ENCODE data around the gene TUBB4B. TPM values are rescaled to one million over a fixed set of nuclear protein-coding genes. Genes with fewer than 3 reads are reported as not detected.

TUBB4B gene
- total RNA-seq, 1 donor from 2014 or later = 357 TPM

GRCh38 chr9:137247135-137247915 is 6.2 kb downstream of the TUBB4B start:
- intact Hi-C loops (cut with micrococcal nuclease) = no loop called here
- no peaks in the 10 kb centered on the region for H3K27me3 Mint-ChIP-seq (ENCODE audit: low read depth)
- H3K4me1 Mint-ChIP-seq (ENCODE audit: low read depth) = peaks cover 9% of the 10 kb centered on the region
- H3K9me3 Mint-ChIP-seq = no peaks in the 10 kb centered on the region
- no peak overlapping the region for H3K27ac Mint-ChIP-seq
- DNase-seq (ENCODE audit: low spot score) = no peak
- no peak overlapping the region for H3K4me3 Mint-ChIP-seq (ENCODE audit: low read depth)
- peaks cover 18% of the 10 kb centered on the region for H3K36me3 Mint-ChIP-seq (ENCODE audit: low read depth)

- intact Hi-C loops (cut with micrococcal nuclease) = no loop called here
- peaks cover 12% of the 10 kb centered on the region for H3K36me3 Mint-ChIP-seq (ENCODE audit: low read depth)
- DNase-seq (ENCODE audit: low spot score) = no peak
- no peaks in the 10 kb centered on the region for H3K27me3 Mint-ChIP-seq (ENCODE audit: low read depth)
- no peak overlapping the region for H3K4me3 Mint-ChIP-seq (ENCODE audit: low read depth)
- H3K27ac Mint-ChIP-seq = no peak overlapping the region
- H3K9me3 Mint-ChIP-seq = no peaks in the 10 kb centered on the region
- peaks cover 3% of the 10 kb centered on the region for H3K4me1 Mint-ChIP-seq (ENCODE audit: low read depth)
Observed at GRCh38 chr9:137247916-137248175, 6.8 kb downstream of the TUBB4B start.

GRCh38 chr9:137250329-137251193 is 9.5 kb downstream of the TUBB4B start:
- peaks cover 5% of the 10 kb centered on the region for H3K4me1 Mint-ChIP-seq (ENCODE audit: low read depth)
- no peak overlapping the region for H3K27ac Mint-ChIP-seq
- no peaks in the 10 kb centered on the region for H3K9me3 Mint-ChIP-seq
- no peak overlapping the region for H3K4me3 Mint-ChIP-seq (ENCODE audit: low read depth)
- peaks cover 3% of the 10 kb centered on the region for H3K36me3 Mint-ChIP-seq (ENCODE audit: low read depth)
- DNase-seq (ENCODE audit: low spot score) = no peak
- intact Hi-C loops (cut with micrococcal nuclease) = no loop called here
- no peaks in the 10 kb centered on the region for H3K27me3 Mint-ChIP-seq (ENCODE audit: low read depth)

- peaks cover 7% of the 10 kb centered on the region for H3K4me1 Mint-ChIP-seq (ENCODE audit: low read depth)
- H3K36me3 Mint-ChIP-seq (ENCODE audit: low read depth) = peaks cover 6% of the 10 kb centered on the region
- H3K9me3 Mint-ChIP-seq = no peaks in the 10 kb centered on the region
- H3K4me3 Mint-ChIP-seq (ENCODE audit: low read depth) = no peak within 1 kb of the TSS
- DNase-seq (ENCODE audit: low spot score) = no peak
- H3K27me3 Mint-ChIP-seq (ENCODE audit: low read depth) = no peaks in the 10 kb centered on the region
- intact Hi-C loops (cut with micrococcal nuclease) = no loop called here
- no peak within 1 kb of the TSS for H3K27ac Mint-ChIP-seq
Observed at GRCh38 chr9:137251194-137251461, 10.0 kb downstream of the TUBB4B start, which contains the start of gene STPG3. TSS of gene STPG3 (plus strand) at chr9:137251286. CDS start at chr9:137251287, 1 bp downstream.

- intact Hi-C loops (cut with micrococcal nuclease) = no loop called here
- H3K27me3 Mint-ChIP-seq (ENCODE audit: low read depth) = no peaks in the 10 kb centered on the region
Observed at GRCh38 chr9:137251490-137252268, 10.6 kb downstream of the TUBB4B start.

GRCh38 chr9:137252555-137253506 is 11.7 kb downstream of the TUBB4B start:
- Mint-ChIP-seq H3K27me3 (ENCODE audit: low read depth) (no peaks in the 10 kb centered on the region), H3K36me3 (ENCODE audit: low read depth) (peaks cover 14% of the 10 kb centered on the region), H3K27ac (no peak overlapping the region), H3K4me3 (ENCODE audit: low read depth) (no peak overlapping the region), H3K4me1 (ENCODE audit: low read depth) (peaks cover 13% of the 10 kb centered on the region), H3K9me3 (no peaks in the 10 kb centered on the region)
- intact Hi-C loops (cut with micrococcal nuclease) = no loop called here
- DNase-seq (ENCODE audit: low spot score) = no peak

More at GRCh38 chr9:137251490-137252268, 10.6 kb downstream of the TUBB4B start:
- Mint-ChIP-seq H3K9me3 (no peaks in the 10 kb centered on the region), H3K36me3 (ENCODE audit: low read depth) (peaks cover 9% of the 10 kb centered on the region), H3K27ac (no peak overlapping the region), H3K4me3 (ENCODE audit: low read depth) (no peak overlapping the region), H3K4me1 (ENCODE audit: low read depth) (peaks cover 11% of the 10 kb centered on the region)
- no peak for DNase-seq (ENCODE audit: low spot score)

- peaks cover 19% of the 10 kb centered on the region for H3K36me3 Mint-ChIP-seq (ENCODE audit: low read depth)
- H3K27me3 Mint-ChIP-seq (ENCODE audit: low read depth) = no peaks in the 10 kb centered on the region
- H3K27ac Mint-ChIP-seq = peak overlapping the region; percentile 73
- H3K4me1 Mint-ChIP-seq (ENCODE audit: low read depth) = peaks cover 13% of the 10 kb centered on the region
- no peaks in the 10 kb centered on the region for H3K9me3 Mint-ChIP-seq
- DNase-seq (ENCODE audit: low spot score) = no peak
- H3K4me3 Mint-ChIP-seq (ENCODE audit: low read depth) = peak overlapping the region; percentile 85
- intact Hi-C loops (cut with micrococcal nuclease) = no loop called here
Observed at GRCh38 chr9:137253717-137254623, 12.9 kb downstream of the TUBB4B start.

- DNase-seq (ENCODE audit: low spot score) = peak; percentile 95
- H3K4me3 Mint-ChIP-seq (ENCODE audit: low read depth) = peak within 1 kb of the TSS; percentile 85
- H3K27ac Mint-ChIP-seq = peak within 1 kb of the TSS; percentile 73
- H3K9me3 Mint-ChIP-seq = no peaks in the 10 kb centered on the region
- H3K4me1 Mint-ChIP-seq (ENCODE audit: low read depth) = peaks cover 13% of the 10 kb centered on the region
- no peaks in the 10 kb centered on the region for H3K27me3 Mint-ChIP-seq (ENCODE audit: low read depth)
- intact Hi-C loops (cut with micrococcal nuclease) = loop anchor here (1.0 kb wide), 1 partner anchor 14 kb away; the partner anchor contains the start of gene TUBB4B
- H3K36me3 Mint-ChIP-seq (ENCODE audit: low read depth) = peaks cover 24% of the 10 kb centered on the region
Observed at GRCh38 chr9:137254624-137255447, 13.7 kb downstream of the TUBB4B start, which contains the start of gene NELFB. TSS of gene NELFB (plus strand) at chr9:137255327.

GRCh38 chr9:137255448-137256114 is 14.5 kb downstream of the TUBB4B start:
- H3K27ac Mint-ChIP-seq = peak overlapping the region; percentile 70
- peaks cover 24% of the 10 kb centered on the region for H3K36me3 Mint-ChIP-seq (ENCODE audit: low read depth)
- no peaks in the 10 kb centered on the region for H3K27me3 Mint-ChIP-seq (ENCODE audit: low read depth)
- intact Hi-C loops (cut with micrococcal nuclease) = loop anchor here (1.0 kb wide), 1 partner anchor 14 kb away; the partner anchor contains the start of gene TUBB4B
- H3K9me3 Mint-ChIP-seq = no peaks in the 10 kb centered on the region
- no peak for DNase-seq (ENCODE audit: low spot score)
- peak overlapping the region; percentile 85 for H3K4me3 Mint-ChIP-seq (ENCODE audit: low read depth)
- H3K4me1 Mint-ChIP-seq (ENCODE audit: low read depth) = peaks cover 13% of the 10 kb centered on the region

GRCh38 chr9:137256362-137256761 is 15.3 kb downstream of the TUBB4B start:
- H3K4me3 Mint-ChIP-seq (ENCODE audit: low read depth) = peak overlapping the region; percentile 85
- intact Hi-C loops (cut with micrococcal nuclease) = no loop called here
- no peak for DNase-seq (ENCODE audit: low spot score)
- H3K4me1 Mint-ChIP-seq (ENCODE audit: low read depth) = peaks cover 13% of the 10 kb centered on the region
- H3K9me3 Mint-ChIP-seq = no peaks in the 10 kb centered on the region
- H3K36me3 Mint-ChIP-seq (ENCODE audit: low read depth) = peaks cover 25% of the 10 kb centered on the region
- H3K27ac Mint-ChIP-seq = no peak overlapping the region
- no peaks in the 10 kb centered on the region for H3K27me3 Mint-ChIP-seq (ENCODE audit: low read depth)

Measured in activated T-helper 2 cell treated with anti-CD3 and anti-CD28 coated beads, Interferon-gamma antibody, Interleukin-2, Interleukin-4, amounts not matched to agents 10 μg/mL and 5 μg/mL and 100 μg/mL, durations not matched to agents 14 hours and 24 hours and 36 hours (primary cell).